Smooth muscle cell (in vitro differentiated cells): Measurements from ENCODE around the gene BFSP2. TPM values are rescaled to one million over a fixed set of nuclear protein-coding genes. Genes with fewer than 3 reads are reported as not detected.

Source experiments
- DNase-seq: peaks from one replicate; lab custom pipeline; 2025; ENCODE audit not compliant: unreplicated experiment; lab: John Stamatoyannopoulos, UW
- H2AFZ ChIP-seq: fragments of 200-600 bp; sonication (generic); 2 replicates; pipeline ENCODE4 v1.6.0; 2016; ENCODE audit warnings: antibody characterized with exemption, low read depth, mild to moderate bottlenecking
- H3F3A ChIP-seq: fragments of 200-600 bp; sonication (generic); 2 replicates; pipeline ENCODE4 v1.6.0; 2017; ENCODE audit warnings: antibody characterized with exemption, low read depth
- H3K27ac ChIP-seq: fragments of 200-600 bp; sonication (generic); 2 replicates; pipeline ENCODE4 v1.5.1; 2016; ENCODE audit warnings: low read depth, mild to moderate bottlenecking
- H3K27me3 ChIP-seq: fragments of 200-600 bp; sonication (generic); 2 replicates; pipeline ENCODE4 v1.6.1; 2016; ENCODE audit warnings: low read depth, mild to moderate bottlenecking
- H3K36me3 ChIP-seq: fragments of 200-600 bp; sonication (generic); 2 replicates; pipeline ENCODE4 v1.5.1; 2016; ENCODE audit warnings: low read depth
- H3K4me1 ChIP-seq: fragments of 200-600 bp; sonication (generic); 2 replicates; pipeline ENCODE4 v1.5.1; 2016; ENCODE audit warnings: low read depth
- H3K4me2 ChIP-seq: fragments of 200-600 bp; sonication (generic); 2 replicates; pipeline ENCODE4 v1.6.0; 2016; ENCODE audit warnings: mild to moderate bottlenecking
- H3K4me3 ChIP-seq: fragments of 200-600 bp; sonication (generic); 2 replicates; pipeline ENCODE4 v1.5.1; 2016; ENCODE audit warnings: mild to moderate bottlenecking
- H3K79me2 ChIP-seq: fragments of 200-600 bp; sonication (generic); 2 replicates; pipeline ENCODE4 v1.6.0; 2016; ENCODE audit warnings: low read depth, mild to moderate bottlenecking
- H3K9ac ChIP-seq: fragments of 200-600 bp; sonication (generic); 2 replicates; pipeline ENCODE4 v1.6.0; 2016; ENCODE audit warnings: low read depth
- H3K9me3 ChIP-seq: fragments of 200-600 bp; sonication (generic); replicated peaks from 2 replicates; pipeline ENCODE4 v1.5.1; 2016; ENCODE audit warnings: low read depth
- H4K20me1 ChIP-seq: fragments of 200-600 bp; sonication (generic); 2 replicates; pipeline ENCODE4 v1.6.0; 2016; ENCODE audit warnings: low read depth
- CTCF ChIP-seq: fragments of 200-600 bp; sonication (generic); IDR thresholded peaks from 2 replicates; pipeline ENCODE4 v1.5.1; 2017; ENCODE audit warnings: borderline replicate concordance, mild to moderate bottlenecking, antibody characterized with exemption; ENCODE audit not compliant: insufficient read depth, poor library complexity, severe bottlenecking
- WGBS: methylation state at CpG from one replicate; pipeline ENCODE4 v1.1.7; 2016; ENCODE audit warnings: low lambda C conversion rate; 5-methylcytosine and 5-hydroxymethylcytosine counted together
- polyA plus RNA-seq: library from polyadenylated mRNA; unstranded; fragments of >200 nt; fragmentation: Nextera tagmentation; extraction: Ambion mirVana; gene quantifications from 2 replicates; pipeline ENCODE4 v1.2.1, GENCODE V29; 2016
- total RNA-seq: library from RNA; depleted of rRNA; stranded (reverse); fragments of >200 nt; gene quantifications from 2 replicates; pipeline ENCODE4 v1.2.3, GENCODE V29; 2014

BFSP2 gene
- total and polyA plus RNA-seq, 2 experiments from 2014 or later, result not detected

DNA sequence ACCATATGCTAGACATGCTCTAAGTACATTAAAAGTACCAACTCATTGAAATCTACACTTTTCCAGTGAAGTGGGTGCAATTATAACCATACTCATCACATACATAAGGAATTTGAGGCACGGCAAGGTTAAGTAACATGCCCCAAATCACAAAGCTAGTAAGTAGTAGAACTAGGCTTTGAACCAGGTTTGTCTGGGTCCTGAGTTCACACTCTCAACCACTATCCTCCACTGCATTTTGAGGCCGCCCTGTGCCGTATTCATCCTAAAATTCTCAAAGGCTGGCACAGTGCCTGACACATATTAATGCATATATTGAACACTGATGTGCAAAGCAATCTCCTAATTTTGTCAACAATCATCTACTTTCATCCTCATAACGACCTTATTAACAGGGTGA lies 104.9 kb downstream of the BFSP2 start:
- H3F3A ChIP-seq, result no peaks in the 10 kb centered on the region
- H3K4me3 ChIP-seq, result no peak overlapping the region
- no peak overlapping the region for H3K9ac ChIP-seq
- no peaks in the 10 kb centered on the region for H4K20me1 ChIP-seq
- no peaks in the 10 kb centered on the region for H3K36me3 ChIP-seq
- no peak overlapping the region for H3K27ac ChIP-seq
- H3K4me1 ChIP-seq, result no peaks in the 10 kb centered on the region
- peaks cover 6% of the 10 kb centered on the region for H3K27me3 ChIP-seq
- no peak for TF ChIP-seq CTCF
- no peak for DNase-seq
- no peaks in the 10 kb centered on the region for H3K79me2 ChIP-seq
- H3K4me2 ChIP-seq, result no peak overlapping the region
- H3K9me3 ChIP-seq, result no peaks in the 10 kb centered on the region
- H2AFZ ChIP-seq, result no peak overlapping the region
- WGBS, result 82% methylated on average over 4 of the region's 4 CpGs

DNA sequence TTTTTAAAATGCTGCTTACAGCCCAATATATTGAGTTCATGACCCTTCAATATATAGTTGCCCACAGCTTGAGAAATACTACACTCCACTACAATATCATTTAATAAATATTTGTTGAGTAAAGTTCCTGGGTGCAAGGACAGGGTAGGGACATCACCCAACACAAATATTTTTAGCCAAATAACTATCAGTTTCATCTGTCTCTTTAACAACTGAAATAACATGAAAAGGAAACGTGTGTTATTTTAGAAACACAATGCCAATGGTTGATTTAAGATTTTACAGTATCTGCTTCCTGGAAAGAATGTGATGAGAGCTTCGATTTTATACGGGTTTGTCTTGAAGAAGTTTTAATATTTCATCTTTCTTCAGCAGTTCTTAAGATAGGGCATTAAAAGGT lies 106.0 kb downstream of the BFSP2 start:
- Histone ChIP-seq H3K27ac (no peak overlapping the region), H3K9me3 (no peaks in the 10 kb centered on the region), H3K9ac (no peak overlapping the region), H2AFZ (no peak overlapping the region), H3K79me2 (no peaks in the 10 kb centered on the region), H3K4me3 (no peak overlapping the region), H3K36me3 (no peaks in the 10 kb centered on the region), H3K4me1 (no peaks in the 10 kb centered on the region), H4K20me1 (no peaks in the 10 kb centered on the region), H3K4me2 (no peak overlapping the region), H3F3A (no peaks in the 10 kb centered on the region), H3K27me3 (peaks cover 6% of the 10 kb centered on the region)
- WGBS, result 86% methylated on average over 3 of the region's 3 CpGs
- DNase-seq, result no peak
- no peak for TF ChIP-seq CTCF

- no peak overlapping the region for H3K4me2 ChIP-seq
Measured at GRCh38 chr3:133506215-133506901, 106.5 kb downstream of the BFSP2 start.

More at GRCh38 chr3:133506215-133506901, 106.5 kb downstream of the BFSP2 start:
- Histone ChIP-seq H3K9me3 (no peaks in the 10 kb centered on the region), H2AFZ (no peak overlapping the region), H3K36me3 (no peaks in the 10 kb centered on the region), H3K9ac (no peak overlapping the region), H3K79me2 (no peaks in the 10 kb centered on the region), H3K27ac (no peak overlapping the region), H3K27me3 (peaks cover 4% of the 10 kb centered on the region), H4K20me1 (no peaks in the 10 kb centered on the region), H3K4me3 (no peak overlapping the region), H3K4me1 (no peaks in the 10 kb centered on the region), H3F3A (no peaks in the 10 kb centered on the region)
- 83% methylated on average over 9 of the region's 9 CpGs for WGBS
- TF ChIP-seq CTCF, result no peak
- no peak for DNase-seq
